ENCODE data around the gene S1PR3.

DNA sequence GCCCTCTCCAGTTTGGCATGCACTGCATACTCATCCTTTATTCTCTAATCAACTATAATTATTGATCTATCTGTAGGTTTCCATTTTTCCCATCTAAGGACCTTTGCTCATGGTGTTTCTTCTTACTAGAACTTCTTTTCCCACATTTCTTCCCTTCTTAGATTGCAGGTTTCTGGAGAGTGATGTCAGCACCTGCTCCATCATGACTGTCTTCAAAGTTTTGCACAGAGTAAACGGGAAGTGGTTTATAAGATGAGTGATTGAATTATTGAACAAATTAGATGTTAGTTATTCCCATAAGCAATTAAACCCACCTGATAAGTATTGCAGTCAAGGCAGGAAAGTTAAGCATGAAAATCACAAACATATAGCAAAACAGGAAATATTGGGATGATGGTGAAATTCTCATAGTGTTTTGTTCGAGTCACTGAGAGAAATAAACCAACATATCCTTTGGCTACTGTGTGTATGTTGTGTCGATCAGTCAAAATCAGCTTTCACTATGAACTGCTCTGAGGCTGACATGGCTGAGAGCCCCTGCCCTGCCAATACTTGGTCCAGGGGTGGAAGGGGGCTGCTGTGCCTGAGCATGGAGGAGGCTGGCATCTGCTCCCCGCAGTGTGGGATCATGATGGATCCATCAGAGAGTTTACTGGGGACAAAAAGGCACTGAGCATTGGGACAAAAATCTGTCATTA is 45.5 kb upstream of the S1PR3 start:
- TF ChIP-seq CTCF (conservative IDR thresholded peaks at IDR 0.05; ENCODE audit: low read length), result no peak
- TF ChIP-seq EZH2phosphoT487 (IDR thresholded peaks at IDR 0.05; ENCODE audit: borderline replicate concordance, low read depth, low read length), result no peak

All from OCI-LY7 (cell line).